Measurements from ENCODE around the gene LYZL4. TPM values are rescaled to one million over a fixed set of nuclear protein-coding genes. Genes with fewer than 3 reads are reported as not detected.

The LYZL4 gene
- polyA plus RNA-seq, 4 donors, result not detected

GRCh38 chr3:42430781-42431532 is 20.5 kb upstream of the LYZL4 start:
- DNase-seq (ENCODE audit: low read depth in 4 of 4, low spot score in 3 of 4), result no peak

- no peak for DNase-seq (ENCODE audit: low read depth in 4 of 4, low spot score in 3 of 4)
Measured at GRCh38 chr3:42428830-42429229, 18.4 kb upstream of the LYZL4 start.

- no peak for DNase-seq (ENCODE audit: low read depth in 4 of 4, low spot score in 3 of 4)
Measured at GRCh38 chr3:42425736-42426407, 15.5 kb upstream of the LYZL4 start.

- no peak for DNase-seq (ENCODE audit: low read depth in 4 of 4, low spot score in 3 of 4)
Measured at GRCh38 chr3:42424911-42425310, 14.5 kb upstream of the LYZL4 start.

GRCh38 chr3:42421818-42422796 is 11.7 kb upstream of the LYZL4 start:
- no peak for DNase-seq (ENCODE audit: low read depth in 4 of 4, low spot score in 3 of 4)

- no peak for DNase-seq (ENCODE audit: low read depth in 4 of 4, low spot score in 3 of 4)
Measured at GRCh38 chr3:42419563-42419962, 9.2 kb upstream of the LYZL4 start.

GRCh38 chr3:42412526-42413155 is 2.2 kb upstream of the LYZL4 start:
- no peak for DNase-seq (ENCODE audit: low read depth in 4 of 4, low spot score in 3 of 4)

GRCh38 chr3:42411429-42411828 is 1.0 kb upstream of the LYZL4 start:
- no peak for DNase-seq (ENCODE audit: low read depth in 4 of 4, low spot score in 3 of 4)

- DNase-seq (ENCODE audit: low read depth in 4 of 4, low spot score in 3 of 4), result no peak
Measured at GRCh38 chr3:42408156-42408555, 2.3 kb downstream of the LYZL4 start.

- no peak for DNase-seq (ENCODE audit: low read depth in 4 of 4, low spot score in 3 of 4)
Measured at GRCh38 chr3:42406727-42407450, 3.5 kb downstream of the LYZL4 start.

GRCh38 chr3:42405857-42406256 is 4.6 kb downstream of the LYZL4 start:
- no peak for DNase-seq (ENCODE audit: low read depth in 4 of 4, low spot score in 3 of 4)

GRCh38 chr3:42403737-42404136 is 6.7 kb downstream of the LYZL4 start:
- DNase-seq (ENCODE audit: low read depth in 4 of 4, low spot score in 3 of 4), result no peak

- DNase-seq (ENCODE audit: low read depth in 4 of 4, low spot score in 3 of 4), result no peak
Measured at GRCh38 chr3:42402394-42403096, 7.9 kb downstream of the LYZL4 start.

- DNase-seq (ENCODE audit: low read depth in 4 of 4, low spot score in 3 of 4), result no peak
Measured at GRCh38 chr3:42398080-42398479, 12.3 kb downstream of the LYZL4 start.

- DNase-seq (ENCODE audit: low read depth in 4 of 4, low spot score in 3 of 4), result no peak
Measured at GRCh38 chr3:42397644-42398043, 12.8 kb downstream of the LYZL4 start.

GRCh38 chr3:42394579-42395288 is 15.7 kb downstream of the LYZL4 start:
- DNase-seq (ENCODE audit: low read depth in 4 of 4, low spot score in 3 of 4), result no peak

GRCh38 chr3:42387802-42388651 is 22.4 kb downstream of the LYZL4 start:
- DNase-seq (ENCODE audit: low read depth in 4 of 4, low spot score in 3 of 4), result no peak

GRCh38 chr3:42381551-42382082 is 28.8 kb downstream of the LYZL4 start:
- no peak for DNase-seq (ENCODE audit: low read depth in 4 of 4, low spot score in 3 of 4)

All from left renal pelvis (tissue), 4 donors.